Choroid plexus epithelial cell (primary cell): Measurements from ENCODE around the gene KIF21B.

Source experiments
- DNase-seq: peaks from one replicate; pipeline ENCODE4 v3.0.0-alpha.2; 2010; ENCODE audit warnings: low read depth
- H3K4me3 ChIP-seq: 2 replicates; pipeline ENCODE4 v1.5.1; 2011; ENCODE audit warnings: low read depth, mild to moderate bottlenecking, control low read depth, low read length, moderate library complexity
- CTCF ChIP-seq: conservative IDR thresholded peaks from 2 replicates; pipeline ENCODE4 v1.5.1; 2011; ENCODE audit warnings: low read depth, mild to moderate bottlenecking, control low read depth, inconsistent platforms, low read length, moderate library complexity

Gene KIF21B

GRCh38 chr1:201000391-201000790 lies 23.1 kb downstream of the KIF21B start:
- no peak for DNase-seq
- TF ChIP-seq CTCF, result no peak
- no peak overlapping the region for H3K4me3 ChIP-seq

- DNase-seq, result no peak
- H3K4me3 ChIP-seq, result no peak overlapping the region
- no peak for TF ChIP-seq CTCF
Measured at GRCh38 chr1:200999667-201000066, 23.8 kb downstream of the KIF21B start.

GRCh38 chr1:200998323-200998722 lies 25.2 kb downstream of the KIF21B start:
- H3K4me3 ChIP-seq, result no peak overlapping the region
- DNase-seq, result no peak
- TF ChIP-seq CTCF, result no peak

- no peak for DNase-seq
- no peak overlapping the region for H3K4me3 ChIP-seq
- TF ChIP-seq CTCF, result no peak
Measured at GRCh38 chr1:200992382-200993048, 31.0 kb downstream of the KIF21B start.

- no peak for TF ChIP-seq CTCF
- H3K4me3 ChIP-seq, result no peak overlapping the region
- DNase-seq, result no peak
Measured at GRCh38 chr1:200991097-200991614, 32.4 kb downstream of the KIF21B start.

GRCh38 chr1:200990114-200990513 lies 33.4 kb downstream of the KIF21B start:
- DNase-seq, result no peak
- H3K4me3 ChIP-seq, result no peak overlapping the region
- TF ChIP-seq CTCF, result no peak

- DNase-seq, result no peak
- no peak overlapping the region for H3K4me3 ChIP-seq
- no peak for TF ChIP-seq CTCF
Measured at GRCh38 chr1:200989337-200989736, 34.2 kb downstream of the KIF21B start.
